ENCODE results near the gene AKR7A2. TPM values are rescaled to one million over a fixed set of nuclear protein-coding genes. Genes with fewer than 3 reads are reported as not detected.

Gene AKR7A2
- 33.5 TPM for total RNA-seq
- long read RNA-seq, transcript AKR7A2-201 (7 exons, 1,362 nt): major isoform, 80 of 87 reads
- long read RNA-seq, partial matches to known transcripts: 3 of 87 reads
- long read RNA-seq, other reads (novel, unspliced or antisense): 4 of 87 reads

- intact Hi-C loops (cut with DNase I): loop anchor here (1.0 to 5.0 kb wide), 2 partner anchors 60 to 340 kb away; partner anchors contain the start of genes EMC1 and MRTO4
- peak; percentile 96 for DNase-seq (ENCODE audit: low spot score)
Observed at GRCh38 chr1:19311931-19312781, at the start of gene AKR7A2, which contains the start of gene SLC66A1. Gene AKR7A2, minus strand, starts transcription at chr1:19312144. Its CDS starts 20 bp downstream, at chr1:19312124. Gene SLC66A1, plus strand, starts transcription at chr1:19312326. Its CDS starts 5,352 bp downstream, at chr1:19317678.

GRCh38 chr1:19360843-19361610 lies 49.1 kb upstream of the AKR7A2 start:
- intact Hi-C loops (cut with DNase I): no loop called here
- no peak for DNase-seq (ENCODE audit: low spot score)

DNA sequence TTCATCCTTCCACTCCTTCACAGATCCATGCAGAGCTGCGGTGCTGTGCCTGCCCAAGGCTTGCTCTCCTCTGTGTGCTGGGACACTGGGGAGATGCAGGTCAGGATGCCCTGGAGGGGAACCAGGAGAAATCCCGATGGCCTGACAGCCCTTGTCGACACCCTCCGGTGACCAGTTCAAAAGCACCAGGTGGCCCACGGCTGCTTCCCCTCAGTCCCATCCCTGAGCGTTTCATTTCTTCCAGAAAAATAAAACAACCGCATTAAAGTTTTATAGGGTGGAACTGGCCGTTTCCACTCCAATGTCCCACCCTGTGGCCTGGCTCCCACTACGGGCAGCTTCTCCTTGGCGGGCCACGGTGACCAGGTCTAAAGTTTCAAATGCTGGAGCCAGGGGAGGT lies 48.5 kb upstream of the AKR7A2 start:
- intact Hi-C loops (cut with DNase I): no loop called here
- no peak for DNase-seq (ENCODE audit: low spot score)

GRCh38 chr1:19360016-19360415 lies 48.1 kb upstream of the AKR7A2 start:
- no peak for DNase-seq (ENCODE audit: low spot score)
- intact Hi-C loops (cut with DNase I): no loop called here

DNA sequence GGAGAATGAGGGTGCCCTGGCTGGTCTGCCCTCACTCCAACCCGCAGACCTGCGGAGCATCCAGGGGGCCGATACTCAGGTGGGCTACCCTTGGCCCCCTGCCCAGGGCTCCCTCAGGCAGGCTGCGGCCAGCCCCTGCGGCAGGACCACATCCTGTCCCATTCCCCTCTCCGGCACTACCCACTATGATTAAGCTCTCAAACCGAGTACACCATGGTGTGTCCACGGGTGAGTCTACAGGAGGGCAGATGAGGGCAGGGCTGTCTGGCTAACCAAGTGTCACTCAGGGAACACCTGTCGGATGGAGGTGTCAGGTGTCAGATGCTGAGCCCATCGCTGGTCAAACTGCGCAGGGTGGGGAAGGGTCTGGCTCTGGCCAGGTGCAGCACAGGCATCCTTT lies 47.4 kb upstream of the AKR7A2 start:
- intact Hi-C loops (cut with DNase I): no loop called here
- no peak for DNase-seq (ENCODE audit: low spot score)

DNA sequence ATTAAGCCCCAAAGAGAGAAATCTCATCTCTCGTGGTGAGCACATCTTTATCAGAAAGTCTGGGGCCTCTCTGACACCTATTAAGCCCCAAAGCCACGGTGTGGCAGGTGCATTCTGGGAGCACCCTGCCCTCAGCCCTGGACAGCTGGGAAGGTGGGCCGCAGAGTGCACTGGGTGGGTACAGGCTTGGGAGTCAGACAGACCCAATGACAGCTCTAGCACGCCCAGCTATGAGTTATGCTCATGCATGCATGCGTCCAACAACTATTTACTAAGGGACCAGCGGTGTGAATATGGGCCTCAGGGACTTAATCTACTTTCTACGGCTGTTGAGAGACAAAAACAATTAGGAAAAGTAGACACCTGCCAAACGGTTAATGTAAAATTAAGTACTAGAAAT lies 46.8 kb upstream of the AKR7A2 start:
- intact Hi-C loops (cut with DNase I): no loop called here
- DNase-seq (ENCODE audit: low spot score): no peak

DNA sequence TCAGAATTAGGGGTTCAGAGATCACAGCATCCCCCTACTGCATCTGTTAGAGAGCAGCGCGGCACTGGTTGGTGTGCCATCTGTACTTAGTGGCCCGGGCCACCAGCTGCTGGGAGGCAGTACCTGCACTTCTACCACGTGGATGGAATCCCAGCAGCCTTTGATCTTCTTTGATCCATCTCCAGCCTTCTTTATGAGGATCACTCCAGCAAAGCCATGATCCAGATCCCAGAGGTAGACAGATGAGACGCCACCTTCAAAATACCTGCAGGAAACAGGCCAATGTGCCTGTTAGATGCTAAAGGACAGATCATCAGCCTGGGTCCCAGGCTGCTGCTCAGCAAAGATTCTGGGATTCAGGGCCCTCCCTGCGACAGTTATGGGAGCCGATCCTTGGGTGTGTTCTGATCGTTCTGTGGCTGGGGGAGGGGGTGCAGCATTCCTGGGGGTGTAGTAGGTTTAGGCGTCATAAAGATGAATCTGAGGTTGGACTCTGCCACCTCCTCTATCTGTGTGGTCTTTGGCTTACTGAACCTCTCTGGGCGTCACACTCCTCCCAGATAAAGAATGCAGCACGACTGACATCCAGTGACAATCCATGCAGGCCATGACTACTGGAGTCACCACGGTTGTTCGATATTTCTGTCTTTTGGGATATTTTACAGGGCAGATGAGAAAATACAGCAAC lies 45.5 kb upstream of the AKR7A2 start:
- intact Hi-C loops (cut with DNase I): no loop called here
- no peak for DNase-seq (ENCODE audit: low spot score)

- no peak for DNase-seq (ENCODE audit: low spot score)
- intact Hi-C loops (cut with DNase I): no loop called here
Observed at GRCh38 chr1:19356266-19356665, 44.3 kb upstream of the AKR7A2 start.

- intact Hi-C loops (cut with DNase I): no loop called here
- no peak for DNase-seq (ENCODE audit: low spot score)
Observed at GRCh38 chr1:19354531-19354981, 42.6 kb upstream of the AKR7A2 start.

DNA sequence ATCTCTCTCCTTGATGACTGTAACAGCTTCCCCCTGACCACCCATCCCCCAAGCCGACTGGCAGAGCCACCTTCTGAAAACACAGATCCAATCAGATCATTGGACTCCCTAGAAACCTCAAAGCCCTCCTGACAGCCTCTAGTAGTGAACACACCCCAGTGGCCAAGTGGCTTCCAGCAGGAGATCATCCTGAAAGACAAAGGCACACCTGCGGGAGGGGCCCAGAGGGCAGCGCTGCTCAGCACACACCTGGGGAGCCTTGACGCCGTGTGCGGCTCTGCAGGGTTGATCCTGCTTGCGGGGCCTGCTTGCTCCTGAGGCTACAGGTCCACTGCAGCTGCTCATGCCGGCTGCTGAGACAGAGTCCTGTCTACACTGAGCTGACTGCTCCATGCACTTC lies 41.7 kb upstream of the AKR7A2 start:
- DNase-seq (ENCODE audit: low spot score): no peak
- intact Hi-C loops (cut with DNase I): no loop called here

GRCh38 chr1:19352839-19353238 lies 40.9 kb upstream of the AKR7A2 start:
- no peak for DNase-seq (ENCODE audit: low spot score)
- intact Hi-C loops (cut with DNase I): no loop called here

DNA sequence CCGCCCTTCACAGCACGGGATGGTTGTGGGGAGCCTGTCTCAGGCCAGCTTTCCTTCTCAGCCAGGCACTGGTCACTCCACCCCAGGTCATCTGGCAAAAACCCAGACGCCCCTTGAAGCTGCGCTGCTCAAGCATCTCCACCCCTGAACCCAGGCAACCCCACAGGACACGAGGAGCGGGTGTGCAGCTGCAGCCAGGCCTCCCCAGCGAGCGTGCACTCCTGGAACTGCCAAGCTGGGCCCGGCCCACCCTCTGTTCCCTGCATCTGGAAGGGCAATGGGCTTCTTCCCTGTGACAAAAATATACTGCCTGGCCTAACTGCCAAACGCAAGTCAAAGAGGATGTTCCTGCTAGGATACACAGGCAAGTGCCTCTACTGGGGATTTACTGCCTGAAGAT lies 39.9 kb upstream of the AKR7A2 start:
- intact Hi-C loops (cut with DNase I): no loop called here
- DNase-seq (ENCODE audit: low spot score): no peak

DNA sequence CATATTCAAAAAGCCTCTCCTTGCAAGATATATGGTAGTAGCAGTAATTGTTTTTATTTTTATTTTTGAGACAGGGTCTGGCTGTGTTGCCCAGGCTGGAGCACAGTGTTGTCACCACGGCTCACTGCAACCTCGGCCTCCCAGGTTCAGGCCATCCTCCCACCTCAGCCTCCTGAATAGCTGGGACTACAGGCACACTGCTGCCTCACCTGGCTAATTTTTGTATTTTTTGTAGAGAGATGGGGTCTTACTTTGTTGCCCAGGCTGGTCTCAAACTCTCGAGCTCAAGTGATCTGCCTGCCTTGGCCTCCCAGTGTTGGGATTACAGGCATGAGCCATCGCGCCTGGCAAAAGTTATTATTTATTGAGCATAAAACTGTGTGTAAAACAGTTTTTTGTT lies 38.6 kb upstream of the AKR7A2 start:
- intact Hi-C loops (cut with DNase I): no loop called here
- no peak for DNase-seq (ENCODE audit: low spot score)

GRCh38 chr1:19349999-19350398 lies 38.1 kb upstream of the AKR7A2 start:
- intact Hi-C loops (cut with DNase I): no loop called here

DNA sequence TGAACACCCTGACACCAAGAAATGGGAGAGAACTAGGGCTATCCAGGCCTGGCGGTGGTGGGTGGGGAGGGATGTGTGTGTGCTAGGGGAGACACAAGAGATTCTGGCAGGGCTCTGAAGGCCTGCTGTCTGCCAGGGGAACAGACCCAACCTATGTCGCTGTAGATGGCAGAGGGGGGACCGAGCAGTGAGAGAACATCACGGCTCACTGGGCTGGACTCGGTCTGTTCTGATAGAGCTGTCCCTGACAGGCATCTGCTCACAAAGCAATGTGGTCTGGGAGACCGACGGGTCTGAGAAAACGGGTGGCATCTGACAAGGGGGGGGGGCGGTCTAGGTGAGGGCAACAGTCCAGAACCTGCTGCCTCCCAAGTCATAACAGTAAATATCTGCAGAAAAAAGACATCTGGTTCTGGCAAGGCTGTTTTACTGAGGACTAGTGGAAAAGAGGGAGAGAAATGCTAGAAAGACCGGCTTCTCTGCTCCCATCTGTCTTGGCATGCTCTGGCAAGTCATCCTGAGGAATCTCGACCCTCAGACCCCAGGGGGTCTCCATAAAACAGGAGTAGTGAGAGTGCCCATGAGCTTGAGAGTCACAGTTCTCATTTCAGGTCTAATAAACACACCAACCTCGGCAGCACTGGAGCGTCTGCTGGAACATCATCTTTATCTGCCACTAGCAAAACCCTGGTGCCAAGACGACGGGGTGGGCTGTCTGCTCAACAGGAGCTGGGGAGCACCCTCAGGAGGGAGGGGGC lies 36.7 kb upstream of the AKR7A2 start:
- no peak for DNase-seq (ENCODE audit: low spot score)

More at GRCh38 chr1:19349999-19350398, 38.1 kb upstream of the AKR7A2 start:
- no peak for DNase-seq (ENCODE audit: low spot score)

DNA sequence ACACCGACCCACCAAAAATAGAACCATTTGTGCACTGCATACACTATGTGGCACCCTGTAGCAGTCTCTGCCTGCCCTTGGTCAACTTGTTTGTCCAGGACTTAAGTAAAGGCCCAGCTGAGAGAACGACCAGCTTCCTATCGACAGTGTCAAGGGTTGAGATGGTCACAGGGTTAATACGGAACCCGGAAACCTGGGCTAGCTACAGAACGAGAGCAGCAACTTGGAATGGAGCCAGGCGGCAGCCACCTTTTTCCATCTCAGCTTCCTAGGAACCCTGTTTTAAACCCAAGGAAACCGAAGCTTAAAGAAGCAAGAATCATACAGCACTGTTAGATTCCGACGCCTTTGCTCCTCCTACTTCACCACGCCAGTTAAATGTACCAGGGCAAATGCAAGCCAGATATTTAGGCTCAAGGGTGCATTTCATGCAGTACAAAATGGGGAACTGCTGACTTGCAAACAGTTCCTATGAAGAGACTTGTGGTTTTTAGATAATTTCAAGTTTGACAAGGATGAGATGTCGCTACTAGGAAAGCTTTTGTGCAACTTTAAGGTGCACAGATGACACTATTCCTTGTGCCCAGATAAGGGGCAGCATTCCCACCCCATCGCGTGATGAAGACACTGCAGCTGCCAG lies 35.7 kb upstream of the AKR7A2 start:
- intact Hi-C loops (cut with DNase I): no loop called here
- no peak for DNase-seq (ENCODE audit: low spot score)

More for the DNA sequence above, 36.7 kb upstream of the AKR7A2 start:
- intact Hi-C loops (cut with DNase I): no loop called here

DNA sequence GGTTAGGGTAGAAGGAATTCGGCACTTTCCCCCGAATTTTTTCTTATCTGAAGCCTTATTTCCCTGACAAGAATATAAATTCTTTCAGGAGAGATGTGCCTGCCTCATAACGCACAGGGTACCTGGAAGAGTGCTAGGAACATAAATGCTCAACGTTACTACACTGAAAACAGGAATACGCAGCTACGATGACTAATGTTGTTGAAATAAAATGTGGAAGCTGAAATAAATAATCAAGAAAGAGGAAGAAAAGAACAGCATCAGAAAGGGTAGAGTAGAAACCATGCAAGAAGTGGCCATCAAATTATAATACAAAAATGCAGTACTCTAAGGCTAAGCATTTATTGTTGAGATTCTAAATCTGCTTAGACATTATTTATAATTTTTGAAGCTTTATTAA lies 34.1 kb upstream of the AKR7A2 start:
- intact Hi-C loops (cut with DNase I): no loop called here

GRCh38 chr1:19345391-19345790 lies 33.4 kb upstream of the AKR7A2 start:
- DNase-seq (ENCODE audit: low spot score): no peak
- intact Hi-C loops (cut with DNase I): no loop called here

More for the DNA sequence above, 34.1 kb upstream of the AKR7A2 start:
- no peak for DNase-seq (ENCODE audit: low spot score)
